ENCODE measurements around the gene IRF3.

The IRF3 gene

DNA sequence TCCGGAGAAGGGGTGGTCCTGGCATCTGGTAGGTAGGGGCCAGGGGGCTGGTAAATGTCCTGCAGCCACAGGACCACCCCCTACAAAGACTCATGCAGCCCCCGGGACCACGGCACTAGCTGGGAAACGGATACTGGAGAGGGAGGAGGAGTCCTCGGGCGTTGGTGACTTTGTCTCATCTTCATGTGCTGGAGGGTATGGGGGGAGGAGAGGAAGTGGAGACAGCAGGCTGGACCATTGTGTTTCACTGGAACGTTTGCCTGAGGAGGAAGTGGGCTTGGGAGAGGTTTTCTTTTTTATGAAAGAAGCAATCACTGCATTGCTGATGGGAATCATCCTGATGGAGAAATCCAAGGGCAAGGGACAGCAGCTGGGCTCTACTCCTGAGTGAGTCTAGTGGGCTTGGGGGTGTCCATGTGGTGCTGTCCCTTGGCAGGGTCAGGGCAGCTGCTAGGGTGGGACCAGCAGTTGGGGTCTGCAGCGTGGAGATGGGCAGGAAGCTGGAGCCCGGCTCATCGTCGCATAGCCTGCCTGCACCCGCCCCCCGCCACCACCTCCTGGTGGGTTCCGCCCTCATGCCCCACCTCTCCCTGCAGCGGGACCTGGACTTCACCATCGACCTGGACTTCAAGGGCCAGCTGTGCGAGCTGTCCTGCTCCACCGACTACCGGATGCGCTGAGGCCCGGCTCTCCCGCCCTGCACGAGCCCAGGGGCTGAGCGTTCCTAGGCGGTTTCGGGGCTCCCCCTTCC is 22.1 kb upstream of the IRF3 start:
- H3K9ac ChIP-seq (ENCODE audit: low read length) = no peak overlapping the region
- no peak overlapping the region for H3K27ac ChIP-seq (ENCODE audit: low read depth, low read length)
- H3K4me3 ChIP-seq (ENCODE audit: insufficient read depth, low read length, poor library complexity, severe bottlenecking) = no peak overlapping the region
- no peaks in the 10 kb centered on the region for H3K9me3 ChIP-seq (ENCODE audit: insufficient read depth, low read length)
- H3F3A ChIP-seq (ENCODE audit: insufficient read depth) = peaks cover 17% of the 10 kb centered on the region; the same call in 1 of the 2 replicates
- H2AFZ ChIP-seq (ENCODE audit: low read depth, low read length, severe bottlenecking) = no peak overlapping the region
- no peaks in the 10 kb centered on the region for H3K9me2 ChIP-seq (replicated peaks; ENCODE audit: insufficient read depth, low read length)
- no peak overlapping the region for H3K4me2 ChIP-seq (ENCODE audit: low read depth, low read length, poor library complexity, severe bottlenecking)
- H4K20me1 ChIP-seq (ENCODE audit: low read depth, low read length) = peaks cover 5% of the 10 kb centered on the region; the same call in 1 of the 2 replicates
- no peaks in the 10 kb centered on the region for H3K79me2 ChIP-seq (ENCODE audit: insufficient read depth, low read length)
- H3K36me3 ChIP-seq (ENCODE audit: low read length) = peaks cover 3% of the 10 kb centered on the region; the same call in 1 of the 2 replicates
- TF ChIP-seq, protein P1, sequence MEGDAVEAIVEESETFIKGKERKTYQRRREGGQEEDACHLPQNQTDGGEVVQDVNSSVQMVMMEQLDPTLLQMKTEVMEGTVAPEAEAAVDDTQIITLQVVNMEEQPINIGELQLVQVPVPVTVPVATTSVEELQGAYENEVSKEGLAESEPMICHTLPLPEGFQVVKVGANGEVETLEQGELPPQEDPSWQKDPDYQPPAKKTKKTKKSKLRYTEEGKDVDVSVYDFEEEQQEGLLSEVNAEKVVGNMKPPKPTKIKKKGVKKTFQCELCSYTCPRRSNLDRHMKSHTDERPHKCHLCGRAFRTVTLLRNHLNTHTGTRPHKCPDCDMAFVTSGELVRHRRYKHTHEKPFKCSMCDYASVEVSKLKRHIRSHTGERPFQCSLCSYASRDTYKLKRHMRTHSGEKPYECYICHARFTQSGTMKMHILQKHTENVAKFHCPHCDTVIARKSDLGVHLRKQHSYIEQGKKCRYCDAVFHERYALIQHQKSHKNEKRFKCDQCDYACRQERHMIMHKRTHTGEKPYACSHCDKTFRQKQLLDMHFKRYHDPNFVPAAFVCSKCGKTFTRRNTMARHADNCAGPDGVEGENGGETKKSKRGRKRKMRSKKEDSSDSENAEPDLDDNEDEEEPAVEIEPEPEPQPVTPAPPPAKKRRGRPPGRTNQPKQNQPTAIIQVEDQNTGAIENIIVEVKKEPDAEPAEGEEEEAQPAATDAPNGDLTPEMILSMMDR (IDR thresholded peaks at IDR 0.05; ENCODE audit: insufficient read depth, low read length, poor library complexity, severe bottlenecking) = no peak
- no peak for TF ChIP-seq EZH2phosphoT487 (conservative IDR thresholded peaks at IDR 0.05; ENCODE audit: low read length)
- no peaks in the 10 kb centered on the region for H3K27me3 ChIP-seq (ENCODE audit: low read length)

DNA sequence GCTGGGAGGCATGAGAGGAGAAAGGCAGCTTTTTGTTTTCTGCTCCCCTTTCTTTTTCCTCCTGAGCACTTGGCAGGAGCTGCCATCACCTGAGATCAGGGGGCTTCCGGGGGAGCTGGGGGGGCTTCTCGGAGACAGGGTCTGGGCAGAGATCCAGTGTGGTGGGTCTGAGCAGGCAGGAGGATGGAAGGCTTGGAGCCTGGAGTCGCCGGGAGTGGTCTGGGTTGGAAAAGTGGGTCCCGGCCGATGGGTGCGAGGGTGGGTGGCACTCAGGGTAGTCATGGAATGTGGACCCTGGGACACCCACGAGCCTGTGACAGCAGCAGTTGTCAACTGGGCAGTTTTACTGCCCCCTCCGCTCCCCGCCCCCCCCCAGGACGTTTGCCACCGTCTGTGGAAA is 21.5 kb upstream of the IRF3 start:
- peaks cover 17% of the 10 kb centered on the region; the same call in 1 of the 2 replicates for H3F3A ChIP-seq (ENCODE audit: insufficient read depth)
- H3K4me2 ChIP-seq (ENCODE audit: low read depth, low read length, poor library complexity, severe bottlenecking) = no peak overlapping the region
- no peaks in the 10 kb centered on the region for H3K9me2 ChIP-seq (replicated peaks; ENCODE audit: insufficient read depth, low read length)
- H3K27ac ChIP-seq (ENCODE audit: low read depth, low read length) = no peak overlapping the region
- peaks cover 8% of the 10 kb centered on the region; the same call in 1 of the 2 replicates for H3K36me3 ChIP-seq (ENCODE audit: low read length)
- no peak overlapping the region for H2AFZ ChIP-seq (ENCODE audit: low read depth, low read length, severe bottlenecking)
- H3K4me3 ChIP-seq (ENCODE audit: insufficient read depth, low read length, poor library complexity, severe bottlenecking) = no peak overlapping the region
- H3K79me2 ChIP-seq (ENCODE audit: insufficient read depth, low read length) = 0 out of 2 replicates have a peak, but pooled peaks cover 3% of the 10 kb centered on the region
- H3K9ac ChIP-seq (ENCODE audit: low read length) = no peak overlapping the region
- no peaks in the 10 kb centered on the region for H3K27me3 ChIP-seq (ENCODE audit: low read length)
- peaks cover 5% of the 10 kb centered on the region; the same call in 1 of the 2 replicates for H4K20me1 ChIP-seq (ENCODE audit: low read depth, low read length)
- TF ChIP-seq EZH2phosphoT487 (conservative IDR thresholded peaks at IDR 0.05; ENCODE audit: low read length) = no peak
- TF ChIP-seq, protein P1 (IDR thresholded peaks at IDR 0.05; ENCODE audit: insufficient read depth, low read length, poor library complexity, severe bottlenecking) = no peak
- H3K9me3 ChIP-seq (ENCODE audit: insufficient read depth, low read length) = no peaks in the 10 kb centered on the region

DNA sequence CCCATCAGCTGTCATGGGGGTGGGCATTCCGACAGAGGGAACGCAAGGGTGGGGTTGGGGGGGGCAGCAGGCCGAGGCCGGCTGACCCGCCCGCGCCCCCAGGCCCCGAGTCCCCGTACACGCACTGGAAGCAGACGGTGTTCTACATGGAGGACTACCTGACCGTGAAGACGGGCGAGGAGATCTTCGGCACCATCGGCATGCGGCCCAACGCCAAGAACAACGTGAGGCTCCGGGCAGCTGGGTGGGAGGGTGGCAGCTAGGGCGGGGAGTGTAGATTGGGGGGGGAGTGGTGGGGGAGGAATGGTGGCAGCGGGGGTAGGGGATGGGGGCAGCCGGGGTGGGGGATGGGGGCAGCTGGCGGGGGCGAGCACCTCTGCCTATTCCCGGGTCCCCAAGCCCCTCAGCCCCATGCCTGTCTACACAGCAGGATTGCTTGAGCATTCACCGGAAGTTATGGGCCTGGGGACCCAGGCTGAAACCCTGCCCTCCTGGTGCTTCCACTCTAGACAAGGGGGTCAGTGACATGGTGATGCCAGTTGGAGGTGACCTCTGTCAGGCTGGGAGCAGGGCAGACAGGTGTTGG is 20.9 kb upstream of the IRF3 start:
- no peak overlapping the region for H3K4me2 ChIP-seq (ENCODE audit: low read depth, low read length, poor library complexity, severe bottlenecking)
- no peaks in the 10 kb centered on the region for H3K9me2 ChIP-seq (replicated peaks; ENCODE audit: insufficient read depth, low read length)
- peaks cover 17% of the 10 kb centered on the region; the same call in 1 of the 2 replicates for H3F3A ChIP-seq (ENCODE audit: insufficient read depth)
- H2AFZ ChIP-seq (ENCODE audit: low read depth, low read length, severe bottlenecking) = no peak overlapping the region
- H3K9ac ChIP-seq (ENCODE audit: low read length) = no peak overlapping the region
- TF ChIP-seq, protein P1 (IDR thresholded peaks at IDR 0.05; ENCODE audit: insufficient read depth, low read length, poor library complexity, severe bottlenecking) = no peak
- no peak for TF ChIP-seq EZH2phosphoT487 (conservative IDR thresholded peaks at IDR 0.05; ENCODE audit: low read length)
- 0 out of 2 replicates have a peak, but pooled peaks cover 8% of the 10 kb centered on the region for H3K79me2 ChIP-seq (ENCODE audit: insufficient read depth, low read length)
- no peaks in the 10 kb centered on the region for H3K9me3 ChIP-seq (ENCODE audit: insufficient read depth, low read length)
- H3K4me3 ChIP-seq (ENCODE audit: insufficient read depth, low read length, poor library complexity, severe bottlenecking) = no peak overlapping the region
- H3K36me3 ChIP-seq (ENCODE audit: low read length) = peaks cover 13% of the 10 kb centered on the region; the same call in 1 of the 2 replicates
- no peak overlapping the region for H3K27ac ChIP-seq (ENCODE audit: low read depth, low read length)
- H4K20me1 ChIP-seq (ENCODE audit: low read depth, low read length) = peaks cover 5% of the 10 kb centered on the region; the same call in 1 of the 2 replicates
- H3K27me3 ChIP-seq (ENCODE audit: low read length) = no peaks in the 10 kb centered on the region
